OCI-M1 (cell line): Measurements from ENCODE around the gene OR1C1.
"Not testable (repeated sequence)": the region's sequence is repeated elsewhere in the genome, so short reads cannot be mapped to it uniquely, and the experiment has no call there.

Experiments used
- DNase-seq: peaks from one replicate; lab custom pipeline; 2025; lab: John Stamatoyannopoulos, UW

OR1C1 gene, protein sequence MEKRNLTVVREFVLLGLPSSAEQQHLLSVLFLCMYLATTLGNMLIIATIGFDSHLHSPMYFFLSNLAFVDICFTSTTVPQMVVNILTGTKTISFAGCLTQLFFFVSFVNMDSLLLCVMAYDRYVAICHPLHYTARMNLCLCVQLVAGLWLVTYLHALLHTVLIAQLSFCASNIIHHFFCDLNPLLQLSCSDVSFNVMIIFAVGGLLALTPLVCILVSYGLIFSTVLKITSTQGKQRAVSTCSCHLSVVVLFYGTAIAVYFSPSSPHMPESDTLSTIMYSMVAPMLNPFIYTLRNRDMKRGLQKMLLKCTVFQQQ

DNA sequence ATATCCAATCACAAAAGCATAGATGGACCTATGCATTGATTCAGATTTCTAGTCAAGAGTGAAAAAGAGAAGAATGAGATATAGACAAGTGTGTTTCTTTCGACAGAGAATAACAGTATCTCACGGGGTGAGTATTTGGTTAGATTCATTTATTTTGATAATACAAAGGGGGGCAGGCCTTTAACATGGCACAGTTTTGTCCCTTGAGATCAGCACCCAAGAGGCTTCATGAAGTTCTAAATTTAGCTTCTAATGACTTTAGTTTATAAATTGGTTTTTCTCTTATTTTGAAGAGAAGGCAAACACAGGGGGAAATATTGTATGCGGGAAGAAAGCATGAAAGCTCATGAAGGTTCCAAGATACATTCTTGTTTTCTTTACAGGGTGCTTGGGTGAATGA, at the start of gene OR1C1:
OR1C1 (minus strand) TSS at position 101 of the 400 bp plus-strand sequence. CDS start 2,150 bp downstream, outside the sequence.
- no peak for DNase-seq

DNA sequence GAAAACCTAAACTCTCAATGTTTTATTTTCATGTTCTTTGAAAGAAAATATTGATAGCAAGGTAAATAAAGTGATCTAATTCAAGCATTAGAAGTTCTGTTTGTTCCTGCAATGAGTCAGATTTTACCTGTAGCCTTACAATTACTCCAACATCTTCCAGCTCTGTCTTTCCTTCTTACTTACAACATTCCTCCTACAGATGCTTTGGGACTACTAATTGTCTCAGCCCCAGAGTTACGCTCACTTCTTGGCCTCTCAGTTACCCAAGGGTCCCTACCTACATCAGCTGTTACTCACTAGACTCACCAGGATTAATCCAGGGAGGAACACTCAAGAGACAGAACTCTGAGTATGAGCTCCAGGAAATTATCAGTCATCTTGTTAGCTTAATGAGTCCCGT, 37.2 kb upstream of the OR1C1 start:
- no peak for DNase-seq

DNA sequence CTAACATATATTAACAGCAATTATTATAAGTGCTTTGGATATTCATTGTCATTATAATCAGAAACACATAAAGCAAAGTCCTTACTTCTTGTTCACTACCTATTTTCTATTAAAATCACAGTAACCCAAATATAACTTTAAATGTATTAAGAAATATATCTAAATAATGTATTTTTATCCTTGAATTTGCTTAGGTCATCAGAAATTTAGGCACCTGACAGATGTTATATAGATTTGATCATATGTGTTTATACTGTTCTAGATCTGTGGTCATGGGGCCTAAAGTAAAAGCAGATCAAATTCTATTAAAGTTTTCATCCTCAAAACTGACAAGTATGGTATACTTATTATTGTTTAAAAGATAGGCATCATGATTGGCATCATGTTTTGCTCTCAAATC, 9.2 kb upstream of the OR1C1 start:
- no peak for DNase-seq

DNA sequence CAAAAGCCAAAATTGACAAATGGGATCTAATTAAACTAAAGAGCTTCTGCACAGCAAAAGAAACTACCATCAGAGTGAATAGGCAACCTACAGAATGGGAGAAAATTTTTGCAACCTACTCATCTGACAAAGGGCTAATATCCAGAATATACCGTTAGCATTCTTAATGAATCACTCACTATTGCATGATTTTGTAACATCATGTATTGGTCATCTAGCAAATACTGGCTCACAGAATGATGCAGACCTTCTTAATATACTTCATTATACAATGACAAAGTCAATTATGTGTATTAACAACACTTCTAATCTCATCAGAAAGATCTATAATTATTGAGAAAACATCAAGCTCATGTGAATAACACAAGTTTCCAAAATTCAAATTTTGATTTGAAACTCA, 6.0 kb downstream of the OR1C1 start:
- not testable (repeated sequence) for DNase-seq

DNA sequence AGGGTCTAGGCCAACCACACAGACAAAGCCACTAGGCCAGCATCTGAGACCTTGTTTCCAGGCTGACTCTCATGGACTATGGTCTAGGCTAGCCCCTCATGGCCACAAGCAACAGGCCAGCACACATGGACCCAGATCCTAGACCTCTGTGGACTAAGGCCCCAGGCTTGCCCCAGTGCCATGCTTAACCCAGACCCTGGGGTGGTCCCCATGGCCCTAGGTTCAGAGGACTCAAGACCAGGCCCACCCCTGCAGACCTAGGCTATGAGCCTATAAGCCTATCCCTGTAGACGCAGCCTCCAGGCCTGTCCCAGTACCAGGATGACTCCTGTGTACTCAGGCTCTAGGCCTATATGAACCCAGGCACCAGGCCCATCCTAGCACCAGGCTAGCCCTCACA, 10.5 kb downstream of the OR1C1 start:
- no peak for DNase-seq

DNA sequence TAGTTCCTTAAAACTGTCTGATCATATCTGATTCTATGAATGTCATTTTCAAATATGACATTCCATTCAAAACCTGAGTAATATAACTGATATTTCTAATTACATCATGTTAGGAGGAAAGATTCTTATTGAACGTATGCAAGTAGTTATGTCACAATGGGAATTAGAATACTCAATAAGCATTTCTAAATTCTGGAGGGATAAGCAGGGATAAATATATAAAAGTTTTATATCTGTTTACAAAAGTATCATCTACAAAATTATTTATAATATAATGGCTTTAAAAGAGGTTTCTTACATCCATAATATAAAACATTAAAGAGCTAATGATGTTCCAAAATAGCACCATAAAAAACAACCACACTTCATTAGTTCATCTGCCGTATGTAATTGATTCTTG, 12.3 kb downstream of the OR1C1 start, which contains the start of gene OR14A2:
OR14A2 (minus strand) TSS at position 101 of the 400 bp plus-strand sequence.
- no peak for DNase-seq

DNA sequence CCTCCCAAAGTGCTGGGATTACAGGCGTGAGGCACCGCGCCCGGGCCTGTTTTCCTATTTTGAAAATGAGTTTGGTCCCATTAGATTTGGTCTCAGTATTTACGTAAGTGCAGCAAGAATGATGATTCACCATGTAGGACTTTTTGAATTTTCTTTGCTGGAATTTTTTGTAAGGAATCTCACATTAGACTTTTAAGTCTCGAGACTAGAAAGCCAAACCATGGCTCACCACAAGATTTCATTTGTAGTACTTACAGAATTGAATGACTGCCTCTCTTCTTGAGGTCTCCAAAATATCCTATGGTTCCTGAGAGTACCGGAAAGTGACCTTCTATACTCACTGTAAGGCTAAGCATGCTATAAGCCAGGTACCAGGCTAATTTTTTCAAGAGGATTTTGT, 12.7 kb downstream of the OR1C1 start:
- DNase-seq: no peak

DNA sequence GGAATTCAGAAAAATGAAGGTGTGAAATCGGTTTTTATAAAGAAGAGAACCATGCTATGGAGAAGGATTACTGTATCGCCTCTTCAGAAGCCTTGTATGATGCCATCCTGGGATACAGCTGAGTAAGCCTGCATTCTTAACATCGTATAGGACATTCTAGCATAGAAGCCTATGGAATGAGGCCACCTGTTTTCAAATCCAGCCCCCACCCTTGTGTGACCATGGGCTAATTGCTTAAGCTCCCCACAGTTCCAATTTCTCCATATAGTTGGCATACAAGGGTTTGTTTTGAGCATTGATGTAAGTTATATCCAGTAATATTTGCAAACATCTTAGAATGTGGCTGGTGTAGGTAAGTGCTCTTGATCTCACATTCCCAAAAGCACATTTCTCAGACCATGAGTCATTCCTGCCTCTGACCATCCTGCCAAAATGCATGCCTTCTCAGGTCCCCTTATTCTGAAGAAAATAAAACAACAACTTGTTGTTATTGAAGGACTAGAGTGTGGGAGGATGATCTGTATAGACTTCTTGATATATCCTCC, 13.9 kb downstream of the OR1C1 start:
- DNase-seq: no peak

DNA sequence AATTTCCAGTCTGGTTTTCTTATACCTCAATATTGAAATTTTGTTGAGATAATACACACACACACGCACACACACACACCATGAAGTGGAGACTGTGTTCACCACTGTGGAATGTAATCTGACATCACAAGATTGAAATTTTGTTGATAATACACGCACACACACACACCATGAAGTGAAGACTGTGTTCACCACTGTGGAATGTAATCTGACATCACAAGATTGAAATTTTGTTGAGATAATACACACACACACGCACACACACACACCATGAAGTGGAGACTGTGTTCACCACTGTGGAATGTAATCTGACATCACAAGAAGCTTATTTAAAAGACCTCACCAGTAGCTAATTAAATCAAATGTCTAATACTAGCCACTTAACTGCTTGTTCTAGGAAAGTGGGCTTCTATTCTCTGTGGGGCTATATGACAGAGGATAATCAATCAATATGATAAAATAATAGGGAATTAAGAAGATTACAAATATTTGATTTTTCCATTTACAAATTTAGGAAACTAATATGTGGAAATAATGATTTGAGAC, 18.1 kb downstream of the OR1C1 start:
- DNase-seq: not testable (repeated sequence)

DNA sequence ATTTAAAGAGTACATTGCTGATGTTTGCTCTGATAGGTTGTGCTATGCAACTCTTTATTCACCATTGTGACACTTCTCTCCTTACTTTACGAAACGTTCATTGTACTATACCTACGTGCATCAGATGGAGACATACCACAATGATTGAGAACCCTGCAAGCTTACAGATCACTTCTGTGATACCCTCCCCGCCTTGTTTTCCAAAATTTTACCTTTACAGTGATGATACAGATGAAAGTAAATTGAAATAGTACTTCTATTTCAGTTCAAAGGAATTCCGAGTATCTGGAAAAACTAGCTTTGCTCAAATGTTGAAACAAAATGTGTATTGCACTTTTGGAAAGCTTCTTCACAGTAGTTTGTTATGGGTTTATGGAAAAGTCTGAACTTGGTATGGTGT, 18.6 kb downstream of the OR1C1 start:
- DNase-seq: no peak

DNA sequence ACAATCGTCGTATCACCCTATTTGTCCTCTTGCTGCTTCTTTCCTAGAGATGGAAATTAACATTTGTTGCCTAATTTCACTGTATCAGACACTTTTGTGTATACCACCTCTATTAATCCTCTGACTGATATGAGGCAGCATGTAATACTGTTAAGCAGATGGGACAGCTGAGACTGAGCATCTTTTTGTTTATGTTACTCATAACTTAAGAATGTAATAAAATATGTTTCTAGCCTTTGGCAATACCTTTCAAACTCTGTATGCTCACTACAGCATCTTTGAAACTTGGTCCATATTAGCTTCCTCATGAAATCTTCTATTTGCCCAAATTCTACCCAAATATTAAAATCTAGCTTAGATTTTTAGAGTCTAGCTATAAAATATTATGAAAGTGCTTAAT, 19.6 kb downstream of the OR1C1 start:
- DNase-seq: no peak

DNA sequence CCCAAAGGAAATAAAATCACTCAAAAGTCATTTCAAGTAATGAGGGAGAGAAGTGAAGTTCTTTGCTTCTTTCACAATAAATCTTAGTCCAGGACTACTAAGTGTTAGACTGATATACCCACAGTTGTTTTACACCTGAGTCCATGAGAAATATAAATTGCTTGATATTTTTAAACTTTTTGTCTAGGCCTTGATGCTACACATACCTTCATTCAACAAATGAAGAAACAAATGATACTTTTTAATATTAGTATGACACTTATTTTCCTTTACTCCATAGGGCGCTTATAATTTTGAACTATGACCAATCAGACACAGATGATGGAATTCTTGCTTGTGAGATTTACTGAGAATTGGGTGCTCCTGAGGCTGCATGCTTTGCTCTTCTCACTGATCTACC, 22.0 kb downstream of the OR1C1 start, which contains the start of gene OR14K1:
OR14K1 (plus strand) TSS at position 301 of the 400 bp plus-strand sequence; CDS start at position 301, 0 bp downstream.
- no peak for DNase-seq

DNA sequence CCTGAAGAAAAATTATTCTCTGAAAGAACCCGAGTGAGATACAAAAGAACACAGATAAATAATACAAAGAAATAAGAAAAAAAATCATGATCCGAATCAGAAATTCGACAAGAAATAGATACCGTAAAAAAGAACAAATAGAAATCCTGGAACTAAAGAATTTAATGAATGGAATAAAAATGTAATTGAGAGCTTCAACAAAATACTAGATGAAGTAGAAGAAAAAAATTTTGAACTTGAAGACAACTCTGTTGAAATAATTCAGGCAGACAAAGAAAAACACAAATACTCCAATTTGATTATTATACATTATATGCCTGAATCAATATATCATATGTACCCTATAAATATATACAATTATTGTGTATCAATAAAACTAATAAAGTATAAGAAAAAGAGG, 39.1 kb downstream of the OR1C1 start:
- DNase-seq: no peak

DNA sequence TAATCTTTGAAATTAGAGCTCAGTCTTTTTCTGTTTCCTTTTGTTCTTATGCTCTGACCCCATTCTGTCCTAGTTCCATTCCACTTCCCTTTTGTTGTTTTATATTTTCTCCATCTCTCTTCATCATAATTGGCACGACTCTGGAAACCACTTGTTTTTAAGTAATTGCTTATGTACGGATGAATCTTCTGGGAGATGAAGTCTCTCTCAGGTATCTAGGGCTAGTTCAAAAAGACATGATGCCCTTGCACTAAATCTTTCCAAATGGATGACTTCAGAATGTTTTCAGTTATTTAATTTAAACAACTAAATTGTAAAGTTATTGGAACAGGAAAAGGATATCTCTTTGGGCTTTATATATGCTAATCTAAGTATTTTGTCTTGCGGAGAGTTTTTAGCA, 43.8 kb downstream of the OR1C1 start, which contains the start of gene OR6F1:
OR6F1 (minus strand) TSS at position 101 of the 400 bp plus-strand sequence. CDS start 3,891 bp downstream, outside the sequence.
- no peak for DNase-seq

DNA sequence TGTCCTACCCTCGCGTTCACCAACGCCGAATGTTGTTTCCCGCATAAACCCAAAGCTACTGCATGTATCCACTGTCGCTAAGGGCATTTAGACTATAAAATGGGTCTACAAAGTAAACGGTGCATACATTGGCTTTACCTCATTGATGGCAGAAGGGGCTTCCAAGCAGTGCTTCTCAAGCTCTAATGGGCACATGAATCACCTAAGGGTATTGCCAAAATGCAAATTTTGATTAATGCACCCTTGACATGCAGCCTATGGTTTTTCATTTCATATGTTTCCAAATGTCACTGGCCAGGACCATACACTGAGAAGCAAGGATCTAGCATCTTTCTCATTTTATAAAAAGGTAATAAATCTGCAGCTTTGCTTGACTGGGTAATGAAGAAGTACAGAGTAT, 46.6 kb downstream of the OR1C1 start:
- DNase-seq: no peak

DNA sequence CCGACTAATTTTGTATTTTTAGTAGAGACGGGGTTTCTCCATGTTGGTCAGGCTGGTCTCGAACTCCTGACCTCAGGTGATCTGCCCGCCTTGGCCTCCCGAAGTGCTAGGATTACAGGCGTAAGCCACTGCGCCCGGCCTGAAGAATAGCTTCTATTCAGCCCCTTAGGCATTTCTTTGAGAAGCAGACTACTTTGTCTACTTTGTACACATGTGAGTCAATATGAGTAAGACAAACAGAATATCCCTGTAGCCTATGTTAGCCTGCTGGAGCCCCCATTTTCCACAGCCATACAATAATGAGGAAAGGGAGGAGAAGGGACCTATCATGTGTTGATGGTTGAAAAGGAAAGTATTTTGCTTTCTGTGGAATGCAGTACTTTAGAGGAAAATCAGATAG, 49.7 kb downstream of the OR1C1 start:
- DNase-seq: not testable (repeated sequence)
